ENCODE measurements around the gene BTBD16.

The BTBD16 gene

GRCh38 chr10:122376364-122376961 is 105.4 kb downstream of the BTBD16 start:
- no peak for DNase-seq

GRCh38 chr10:122379041-122379440 is 107.9 kb downstream of the BTBD16 start:
- DNase-seq = no peak

GRCh38 chr10:122379537-122379936 is 108.4 kb downstream of the BTBD16 start:
- DNase-seq = no peak

DNA sequence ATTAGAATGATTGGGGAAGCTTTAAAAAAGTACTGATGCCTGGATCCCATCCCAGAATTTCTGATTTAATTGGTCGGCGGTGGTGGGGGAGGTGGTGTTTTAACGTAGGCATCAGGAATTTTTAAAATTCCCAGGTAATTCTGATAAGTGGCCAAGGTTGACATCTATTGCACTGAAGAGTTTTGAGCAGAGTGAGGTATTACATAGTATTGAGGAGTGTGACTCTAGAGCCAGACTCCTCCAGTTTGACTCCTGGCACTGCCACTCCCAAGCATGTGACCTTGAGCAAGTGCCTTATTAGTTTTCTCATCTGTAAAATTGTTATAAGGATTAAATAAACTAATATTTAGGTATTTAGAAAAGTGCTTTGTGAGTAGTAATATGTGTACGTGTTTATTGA is 109.6 kb downstream of the BTBD16 start:
- no peak for DNase-seq

DNA sequence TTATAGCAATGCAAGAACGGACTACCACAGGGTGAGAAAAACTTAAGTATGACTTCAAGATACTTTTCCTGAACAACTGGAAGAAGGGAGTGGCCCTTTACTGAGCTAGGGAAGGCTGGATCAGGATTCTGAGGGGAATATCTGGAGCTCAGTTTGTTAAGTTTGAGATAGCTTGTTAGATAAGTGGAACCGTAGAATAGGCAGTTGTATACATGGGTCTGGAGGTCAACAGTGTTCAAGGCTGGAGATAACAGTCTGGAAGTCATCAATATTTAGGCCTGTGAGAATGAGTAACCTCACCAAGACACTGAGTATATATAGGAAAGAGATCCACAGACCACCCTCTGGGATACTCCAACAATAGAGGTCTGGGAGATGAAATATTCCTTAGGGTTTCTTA is 110.6 kb downstream of the BTBD16 start:
- no peak for DNase-seq

DNA sequence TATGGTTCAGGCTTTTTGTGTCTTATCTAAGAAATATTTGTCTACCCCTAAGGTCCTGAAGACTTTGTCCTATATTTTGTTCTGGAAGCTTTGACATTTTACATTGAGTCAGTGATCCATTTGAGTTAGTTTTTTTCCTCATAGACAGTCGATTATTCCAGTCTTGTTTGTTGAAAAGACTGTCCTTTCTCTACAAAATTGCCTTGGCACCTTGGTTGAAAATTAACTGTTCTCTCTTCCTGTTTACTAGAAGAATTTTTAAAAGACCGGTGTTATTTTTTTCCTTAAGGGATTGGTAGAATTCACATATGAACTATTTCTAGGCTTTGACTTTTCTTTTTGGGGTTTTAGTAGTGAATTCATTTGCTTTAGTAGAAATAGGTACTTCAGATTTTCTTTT is 115.4 kb downstream of the BTBD16 start:
- DNase-seq = no peak

DNA sequence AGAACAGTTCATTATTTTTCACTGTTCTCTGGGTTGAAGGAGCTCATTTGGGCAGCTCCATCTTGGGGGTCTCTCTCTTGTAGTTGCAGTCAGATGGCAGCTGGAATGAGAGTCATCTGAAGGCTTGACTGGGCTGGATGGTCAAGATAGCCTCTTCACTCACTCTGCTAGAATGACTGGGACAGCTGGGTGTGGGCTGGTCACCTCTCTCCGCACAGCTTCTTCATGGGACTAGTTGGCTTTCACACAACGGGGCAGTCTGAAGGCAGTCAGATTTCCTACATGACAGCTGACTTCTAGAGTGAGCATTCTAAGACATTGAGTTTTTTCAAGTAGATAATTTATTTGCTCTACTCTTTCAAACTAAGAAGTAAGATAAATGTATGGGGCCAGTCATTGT is 116.5 kb downstream of the BTBD16 start:
- DNase-seq = no peak

Measured in CD4-positive, alpha-beta T cell treated with Interferon alpha-2 for 1 hour (primary cell).